Stomach smooth muscle (tissue), 2 donors: ENCODE data around the gene C1QTNF2.

Source experiments
- H3K27ac ChIP-seq: one replicate; pipeline ENCODE4 v1.7.0; 2013; ENCODE audit warnings: mild to moderate bottlenecking, low read length, inconsistent platforms
- H3K27me3 ChIP-seq, 2 donors: one replicate each; pipeline ENCODE4 v1.7.0; 2013; ENCODE audit warnings: low read length in 2 of 2; ENCODE audit not compliant: insufficient read depth in 2 of 2, control insufficient read depth in 1 of 2
- H3K36me3 ChIP-seq, 2 donors: one replicate each; pipeline ENCODE4 v1.7.0; 2013; ENCODE audit warnings: low read length in 2 of 2; ENCODE audit not compliant: control insufficient read depth in 2 of 2, insufficient read depth in 2 of 2
- H3K4me1 ChIP-seq: one replicate; pipeline ENCODE4 v1.7.0; 2013; ENCODE audit warnings: low read length; ENCODE audit not compliant: control insufficient read depth, insufficient read depth
- H3K4me3 ChIP-seq, 2 donors: one replicate each; pipeline ENCODE4 v1.7.0; 2013; ENCODE audit warnings: low read length in 2 of 2
- H3K9ac ChIP-seq, 2 donors: one replicate each; pipeline ENCODE4 v1.7.0; 2013; ENCODE audit warnings: low read length in 2 of 2, mild to moderate bottlenecking in 1 of 2
- H3K9me3 ChIP-seq, 2 donors: one replicate each; pipeline ENCODE4 v1.7.0; 2013; ENCODE audit warnings: low read length in 2 of 2; ENCODE audit not compliant: control insufficient read depth in 2 of 2
- donor health status: healthy.
- donor health status: Pancreatic carcinoma.

C1QTNF2 gene

DNA sequence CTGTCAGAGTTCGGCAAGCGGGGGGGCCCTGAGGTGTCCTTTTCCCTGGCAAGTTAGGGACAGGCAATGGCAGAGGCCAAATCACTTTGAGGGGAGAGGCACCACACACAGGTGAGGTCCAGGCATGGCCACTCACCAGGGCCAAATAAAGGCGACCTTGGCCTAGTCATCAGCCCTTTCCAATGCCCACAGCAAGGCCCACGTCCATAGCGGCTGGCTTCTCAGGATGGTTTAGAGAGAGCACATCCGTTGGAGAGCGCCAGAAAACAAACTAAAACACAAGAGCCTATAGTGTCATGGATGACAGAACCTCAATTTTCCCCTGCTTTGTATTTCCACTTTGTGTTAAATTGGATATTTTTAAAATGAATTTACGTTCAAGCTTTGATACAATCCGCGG, 65.1 kb downstream of the C1QTNF2 start:
- Histone ChIP-seq H3K4me3 (no peak overlapping the region), H3K27ac (no peak overlapping the region), H3K4me1 (no peaks in the 10 kb centered on the region), H3K9me3 (no peaks in the 10 kb centered on the region), H3K27me3 (peaks cover 0 to 4% of the 10 kb centered on the region in 2 donors), H3K9ac (no peak overlapping the region), H3K36me3 (no peaks in the 10 kb centered on the region)

DNA sequence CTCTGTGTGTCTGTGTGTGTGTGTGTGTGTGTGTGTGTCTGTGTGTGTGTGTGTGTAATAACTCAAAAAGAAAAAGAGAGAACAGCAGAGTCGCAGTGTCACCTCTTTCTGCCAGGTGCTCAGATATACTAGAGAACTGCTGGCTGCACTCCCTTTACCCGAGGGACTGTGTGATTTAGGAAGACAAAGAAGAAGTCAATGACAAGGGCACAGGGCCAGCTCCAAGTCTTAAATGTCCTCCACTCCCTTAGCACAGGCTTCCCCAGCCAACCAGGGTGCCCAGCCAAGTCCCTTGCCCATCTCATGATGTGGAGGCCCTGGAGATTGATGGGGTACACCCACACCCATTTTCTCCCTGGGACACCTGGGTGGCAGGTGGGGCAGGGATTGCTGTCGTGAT, 66.7 kb downstream of the C1QTNF2 start:
- no peak overlapping the region for H3K4me3 ChIP-seq
- H3K9me3 ChIP-seq, result no peaks in the 10 kb centered on the region
- H3K36me3 ChIP-seq, result no peaks in the 10 kb centered on the region
- no peak overlapping the region for H3K9ac ChIP-seq
- H3K27ac ChIP-seq, result no peak overlapping the region
- no peaks in the 10 kb centered on the region for H3K4me1 ChIP-seq
- H3K27me3 ChIP-seq, result peaks cover 0 to 2% of the 10 kb centered on the region in 2 donors

DNA sequence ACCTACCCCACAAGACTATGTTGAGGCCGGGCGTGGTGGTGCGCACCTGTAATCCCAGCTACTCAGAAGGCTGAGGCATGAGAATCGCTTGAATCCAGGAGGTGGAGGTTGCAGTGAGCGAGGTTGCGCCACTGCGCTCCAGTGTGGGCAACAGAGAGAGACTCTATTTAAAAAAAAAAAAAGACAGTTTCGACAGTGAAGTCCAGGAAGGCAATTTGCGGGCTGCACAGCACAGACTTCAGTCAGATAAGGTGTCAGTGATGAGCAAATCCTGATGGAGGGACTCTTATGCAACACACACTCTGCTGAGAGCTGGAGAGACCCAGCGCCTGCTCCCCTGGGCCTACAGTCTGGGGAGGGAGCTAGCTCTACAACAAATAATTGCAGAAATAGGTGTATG, 72.2 kb downstream of the C1QTNF2 start:
- H3K36me3 ChIP-seq, result no peaks in the 10 kb centered on the region
- no peaks in the 10 kb centered on the region for H3K27me3 ChIP-seq
- no peak overlapping the region for H3K9ac ChIP-seq
- H3K9me3 ChIP-seq, result no peaks in the 10 kb centered on the region
- H3K4me3 ChIP-seq, result no peak overlapping the region
- H3K27ac ChIP-seq, result no peak overlapping the region
- H3K4me1 ChIP-seq, result no peaks in the 10 kb centered on the region

DNA sequence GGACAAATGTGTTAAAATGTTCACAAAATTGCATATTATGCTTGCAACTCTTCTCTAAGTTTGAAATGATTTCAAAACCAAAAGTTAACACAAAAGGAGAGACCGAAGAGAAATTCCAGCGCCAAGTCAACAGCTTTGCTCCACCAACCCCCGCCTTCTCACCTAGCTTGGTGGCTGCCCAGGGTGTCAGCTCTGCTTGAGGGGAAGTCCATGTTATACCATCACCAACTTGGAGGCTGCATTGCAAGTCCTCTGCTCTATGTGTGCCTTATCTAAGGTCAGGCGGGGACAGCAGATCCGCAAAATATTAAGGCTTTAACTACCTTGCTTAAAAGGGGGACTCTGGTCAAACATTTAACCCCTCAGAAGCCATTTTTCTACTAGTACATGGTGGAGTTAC, 72.7 kb downstream of the C1QTNF2 start:
- Histone ChIP-seq H3K4me1 (no peaks in the 10 kb centered on the region), H3K27ac (no peak overlapping the region), H3K36me3 (no peaks in the 10 kb centered on the region), H3K27me3 (no peaks in the 10 kb centered on the region), H3K9me3 (no peaks in the 10 kb centered on the region), H3K4me3 (no peak overlapping the region), H3K9ac (no peak overlapping the region)
